ENCODE results near the gene IGSF9B. TPM values are rescaled to one million over a fixed set of nuclear protein-coding genes. Genes with fewer than 3 reads are reported as not detected.

Gene IGSF9B
- total RNA-seq, 1 donor from 2014 or later = not detected

Other genes starting within 250 kb of the IGSF9B start
- not detected in 2 replicates for gene SPATA19, start 111.5 kb downstream of the IGSF9B start, total RNA-seq
- 8.6 and 15.8 TPM in 2 replicates for gene JAM3, start 112.1 kb upstream of the IGSF9B start, total RNA-seq